Measurements from ENCODE around the gene GPR146.
A peak's percentile ranks its signal among the peaks of the same experiment; 100 is the strongest.

Gene GPR146

DNA sequence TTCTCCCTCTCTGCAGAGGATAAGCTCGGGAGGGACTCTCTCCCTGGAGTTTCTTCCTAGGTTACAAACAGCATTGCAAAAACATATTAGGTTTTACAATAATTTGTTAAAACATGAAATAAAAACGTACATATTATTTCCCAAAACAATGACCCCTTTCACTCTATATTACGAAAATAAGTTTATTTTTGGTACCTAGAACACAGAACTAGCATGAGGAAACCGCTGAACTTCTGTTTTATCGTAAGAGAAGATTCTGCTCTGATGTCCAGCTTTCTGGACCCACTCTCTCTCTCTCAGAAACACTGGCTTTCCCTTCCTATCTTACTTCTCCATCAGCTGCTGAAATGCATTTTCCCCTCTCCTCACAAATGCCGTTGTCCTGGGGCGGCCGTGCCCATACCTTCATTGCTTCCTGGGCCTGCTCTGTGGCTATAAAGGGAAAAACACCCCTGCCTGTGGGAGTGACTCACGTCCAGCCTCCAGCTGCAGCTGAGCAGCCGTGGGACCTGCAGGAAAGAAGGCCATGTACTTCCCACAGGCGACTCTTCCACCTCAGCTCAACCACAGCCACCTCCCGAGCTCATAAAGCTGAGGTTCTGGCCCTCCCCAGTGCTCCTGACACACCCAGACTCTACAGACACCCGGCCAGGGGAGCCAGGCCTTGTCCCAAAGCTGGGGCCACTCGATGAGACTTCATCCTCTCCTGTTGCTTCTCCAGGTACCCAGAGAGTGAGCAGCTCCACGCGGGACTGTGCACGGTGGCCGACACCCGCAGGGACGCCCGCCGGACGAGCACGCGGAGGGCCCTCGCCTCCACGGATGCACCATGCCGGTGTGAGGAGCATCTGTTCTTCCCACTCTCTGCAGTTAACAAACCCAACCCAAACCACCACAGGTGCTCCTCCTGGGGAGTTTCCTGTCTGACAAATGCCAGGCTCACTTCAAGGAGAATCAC is 46.6 kb downstream of the GPR146 start:
- DNase-seq (ENCODE audit: low read depth in 2 of 3, low spot score in 2 of 3): no peak

DNA sequence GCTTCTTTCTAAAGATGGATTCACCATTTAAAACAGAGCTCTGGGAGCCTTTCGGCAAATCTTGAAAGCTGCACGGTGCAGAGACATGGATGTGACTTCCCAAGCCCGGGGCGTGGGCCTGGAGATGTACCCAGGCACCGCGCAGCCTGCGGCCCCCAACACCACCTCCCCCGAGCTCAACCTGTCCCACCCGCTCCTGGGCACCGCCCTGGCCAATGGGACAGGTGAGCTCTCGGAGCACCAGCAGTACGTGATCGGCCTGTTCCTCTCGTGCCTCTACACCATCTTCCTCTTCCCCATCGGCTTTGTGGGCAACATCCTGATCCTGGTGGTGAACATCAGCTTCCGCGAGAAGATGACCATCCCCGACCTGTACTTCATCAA is 47.3 kb downstream of the GPR146 start:
- no peak for DNase-seq (ENCODE audit: low read depth in 2 of 3, low spot score in 2 of 3)

DNA sequence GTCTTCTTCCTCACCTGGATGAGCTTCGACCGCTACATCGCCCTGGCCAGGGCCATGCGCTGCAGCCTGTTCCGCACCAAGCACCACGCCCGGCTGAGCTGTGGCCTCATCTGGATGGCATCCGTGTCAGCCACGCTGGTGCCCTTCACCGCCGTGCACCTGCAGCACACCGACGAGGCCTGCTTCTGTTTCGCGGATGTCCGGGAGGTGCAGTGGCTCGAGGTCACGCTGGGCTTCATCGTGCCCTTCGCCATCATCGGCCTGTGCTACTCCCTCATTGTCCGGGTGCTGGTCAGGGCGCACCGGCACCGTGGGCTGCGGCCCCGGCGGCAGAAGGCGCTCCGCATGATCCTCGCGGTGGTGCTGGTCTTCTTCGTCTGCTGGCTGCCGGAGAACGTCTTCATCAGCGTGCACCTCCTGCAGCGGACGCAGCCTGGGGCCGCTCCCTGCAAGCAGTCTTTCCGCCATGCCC is 47.9 kb downstream of the GPR146 start:
- no peak for DNase-seq (ENCODE audit: low read depth in 2 of 3, low spot score in 2 of 3)

DNA sequence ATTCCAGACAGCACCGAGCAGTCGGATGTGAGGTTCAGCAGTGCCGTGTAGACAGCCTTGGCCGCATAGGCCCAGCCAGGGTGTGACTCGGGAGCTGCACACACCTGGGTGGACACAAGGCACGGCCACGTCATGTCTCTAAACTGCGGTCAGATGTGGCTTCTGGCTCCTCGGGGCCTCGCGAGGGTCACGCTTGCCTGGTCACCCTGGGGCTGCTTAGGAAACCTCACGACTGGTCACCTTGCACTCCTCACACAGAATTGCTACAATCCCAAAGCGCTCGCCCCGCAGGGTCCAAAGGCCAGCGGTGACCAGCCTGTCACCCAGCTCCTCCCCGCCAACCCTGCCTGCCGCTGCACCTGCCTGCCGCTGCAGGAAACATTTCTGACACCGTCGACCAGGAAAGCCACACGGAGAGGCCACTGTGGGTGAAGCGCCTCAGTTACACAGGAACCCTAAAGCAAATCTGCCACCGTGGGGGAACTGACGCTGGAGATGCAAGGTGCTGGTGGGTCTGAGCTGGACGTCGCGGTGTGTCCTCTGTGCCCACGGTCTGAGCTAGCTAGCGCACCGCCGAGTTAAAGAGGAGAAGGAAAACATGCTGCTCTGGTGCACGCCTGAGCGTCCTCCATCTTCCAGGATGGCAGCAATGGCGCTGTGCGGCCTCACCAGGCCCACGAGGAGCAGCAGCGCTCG is 48.6 kb downstream of the GPR146 start:
- no peak for DNase-seq (ENCODE audit: low read depth in 2 of 3, low spot score in 2 of 3)

DNA sequence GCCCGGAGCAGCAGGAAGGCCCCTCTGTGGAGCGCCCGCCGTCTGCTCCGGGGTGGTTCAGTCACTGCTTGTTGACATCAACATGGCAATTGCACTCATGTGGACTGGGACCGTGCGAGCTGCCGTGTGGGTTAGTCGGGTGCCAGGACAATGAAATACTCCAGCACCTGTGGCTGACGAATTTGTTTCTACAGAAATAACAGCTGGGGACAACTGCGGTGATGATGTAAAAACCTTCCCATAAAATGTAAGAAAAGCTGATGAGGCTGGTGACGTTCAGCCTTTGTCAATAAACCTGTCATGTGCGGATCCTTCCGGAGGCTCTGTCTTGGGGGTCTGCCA is 49.1 kb downstream of the GPR146 start:
- no peak for DNase-seq (ENCODE audit: low read depth in 2 of 3, low spot score in 2 of 3)

DNA sequence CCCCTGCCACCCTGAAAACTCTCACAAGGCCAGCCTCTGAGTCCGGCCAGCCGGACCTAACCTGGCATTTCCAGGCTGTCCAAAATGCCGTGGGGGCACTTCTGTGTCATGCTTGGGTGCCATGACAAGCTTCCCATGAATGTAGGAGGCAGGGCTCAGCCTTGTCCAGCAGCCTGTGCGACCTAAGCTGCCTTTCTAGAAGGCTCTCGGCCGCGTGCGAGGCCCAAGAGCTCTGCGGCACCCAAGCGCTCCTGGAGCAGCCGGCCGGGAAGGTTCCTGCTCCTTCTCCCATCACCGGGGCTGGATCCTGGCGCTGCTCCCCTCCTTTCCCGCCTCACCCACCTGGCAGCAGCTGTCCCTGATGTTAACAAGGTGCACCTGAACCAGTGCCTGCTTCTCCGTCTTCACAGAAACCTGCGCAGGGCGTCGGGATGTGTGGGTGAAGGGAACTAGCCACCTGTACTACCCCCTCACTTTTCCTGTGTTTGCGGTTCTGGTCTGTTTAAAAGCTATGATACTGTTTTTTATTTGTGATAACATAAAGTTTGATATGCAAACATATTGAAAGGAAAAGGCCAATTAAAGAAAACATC is 49.7 kb downstream of the GPR146 start:
- DNase-seq (ENCODE audit: low read depth in 2 of 3, low spot score in 2 of 3): no peak

DNA sequence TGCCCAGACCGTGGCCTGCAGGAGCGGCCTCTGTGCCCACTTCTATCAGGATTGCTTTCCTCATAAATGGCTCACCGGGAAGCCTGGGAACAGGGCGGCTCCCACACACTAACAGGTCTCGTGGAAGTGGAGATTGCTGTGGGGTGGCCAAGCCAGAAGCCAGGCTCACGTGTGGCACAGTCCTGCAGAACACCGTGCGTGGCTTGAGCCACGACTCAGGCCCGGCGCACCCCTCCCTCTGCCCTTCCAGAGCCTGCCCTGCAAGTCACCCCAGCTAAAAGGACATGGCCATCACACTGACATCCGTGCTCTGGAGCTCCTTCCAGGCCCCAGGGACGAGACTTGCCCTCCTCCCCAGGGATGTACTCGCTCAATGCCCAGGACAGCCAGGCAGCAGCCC is 50.5 kb downstream of the GPR146 start:
- no peak for DNase-seq (ENCODE audit: low read depth in 2 of 3, low spot score in 2 of 3)

DNA sequence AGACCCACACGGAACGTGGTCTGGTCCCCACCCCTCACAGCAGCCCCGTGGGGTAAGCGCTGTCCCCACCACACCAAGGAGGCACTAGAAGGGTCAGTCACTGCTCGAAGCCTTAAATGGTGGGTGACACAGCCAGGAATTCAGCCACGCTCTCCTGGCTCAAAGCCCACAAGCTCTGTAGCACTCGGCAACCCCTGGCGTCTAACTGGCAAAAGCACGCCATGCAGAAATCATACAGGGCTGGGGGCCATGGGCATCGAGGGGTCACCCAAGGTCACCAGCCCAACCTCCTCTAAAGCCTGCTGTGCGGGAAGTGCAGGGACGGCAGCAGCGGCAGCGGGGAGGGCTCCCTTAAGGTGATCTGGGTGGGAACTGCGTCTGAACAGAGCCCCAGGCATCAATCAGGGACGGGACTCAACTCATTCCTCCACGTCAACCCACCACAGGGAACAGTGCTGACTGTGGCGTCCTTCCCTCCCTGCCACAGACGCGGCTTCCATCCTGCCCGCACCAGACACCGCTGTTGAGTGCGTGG is 51.3 kb downstream of the GPR146 start:
- no peak for DNase-seq (ENCODE audit: low read depth in 2 of 3, low spot score in 2 of 3)

DNA sequence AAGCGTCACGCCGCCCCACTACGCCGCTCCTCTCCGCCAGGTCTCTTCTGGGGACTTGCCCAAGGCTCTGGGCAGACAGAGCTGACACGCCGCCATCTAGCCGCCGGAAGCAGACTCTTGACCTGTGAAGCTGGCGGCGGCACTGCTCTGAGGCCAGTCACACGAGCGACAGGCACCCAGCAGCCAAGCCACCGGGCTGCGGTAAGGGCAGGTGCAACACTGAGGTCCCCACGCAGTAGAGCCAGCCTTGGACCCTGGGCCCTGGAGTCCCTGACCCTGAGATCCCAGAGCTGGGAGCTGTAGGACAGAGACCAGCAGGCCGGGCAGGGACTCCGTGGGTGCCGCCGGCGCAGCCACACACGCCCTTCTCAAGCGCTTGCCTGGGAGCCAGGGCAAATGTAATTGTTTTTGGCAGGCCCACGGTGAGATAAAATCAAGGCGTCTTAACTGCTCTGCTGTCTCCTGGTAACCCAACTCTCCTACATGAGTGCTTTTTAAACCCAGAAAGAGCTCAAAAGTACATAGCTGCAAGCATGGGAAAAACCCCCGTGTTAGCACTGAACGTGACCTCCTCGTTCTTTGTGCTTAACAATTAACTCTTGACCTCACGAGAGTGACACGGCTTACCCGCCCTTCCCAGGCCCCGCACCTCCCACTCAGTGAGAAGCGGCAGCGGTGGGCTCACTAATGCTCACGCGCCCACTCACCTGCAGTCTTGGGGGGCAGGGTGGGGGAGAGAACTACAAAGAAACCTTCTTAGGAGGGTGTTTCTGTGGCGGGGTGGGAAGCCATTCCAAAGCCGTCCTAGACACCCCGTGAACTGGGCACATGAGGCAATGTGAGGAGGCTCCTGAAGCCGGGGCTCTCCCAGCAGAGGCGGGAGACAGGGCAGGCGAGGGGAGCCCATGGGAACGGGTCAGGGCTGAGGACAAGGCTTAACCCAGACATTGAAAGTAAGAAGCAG is 52.1 kb downstream of the GPR146 start:
- DNase-seq (ENCODE audit: low read depth in 2 of 3, low spot score in 2 of 3): no peak

DNA sequence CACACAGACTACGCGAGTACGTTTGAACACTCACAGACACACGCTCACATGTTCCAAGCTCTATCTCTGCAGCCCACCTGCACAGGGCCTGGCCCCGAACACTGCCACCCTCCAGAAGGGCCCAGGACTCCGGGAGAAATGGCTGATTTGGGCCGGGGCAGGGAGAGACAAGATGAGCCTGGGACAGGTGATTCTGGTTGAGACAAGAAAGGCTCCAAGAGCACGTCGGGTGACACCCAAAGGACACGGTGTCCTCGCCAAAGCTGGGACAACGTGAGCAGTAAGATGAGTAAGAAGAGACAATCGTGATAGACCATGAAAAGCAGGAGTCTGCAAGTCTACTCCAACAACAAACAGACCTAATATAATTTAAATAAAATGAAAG is 52.8 kb downstream of the GPR146 start:
- no peak for DNase-seq (ENCODE audit: low read depth in 2 of 3, low spot score in 2 of 3)

DNA sequence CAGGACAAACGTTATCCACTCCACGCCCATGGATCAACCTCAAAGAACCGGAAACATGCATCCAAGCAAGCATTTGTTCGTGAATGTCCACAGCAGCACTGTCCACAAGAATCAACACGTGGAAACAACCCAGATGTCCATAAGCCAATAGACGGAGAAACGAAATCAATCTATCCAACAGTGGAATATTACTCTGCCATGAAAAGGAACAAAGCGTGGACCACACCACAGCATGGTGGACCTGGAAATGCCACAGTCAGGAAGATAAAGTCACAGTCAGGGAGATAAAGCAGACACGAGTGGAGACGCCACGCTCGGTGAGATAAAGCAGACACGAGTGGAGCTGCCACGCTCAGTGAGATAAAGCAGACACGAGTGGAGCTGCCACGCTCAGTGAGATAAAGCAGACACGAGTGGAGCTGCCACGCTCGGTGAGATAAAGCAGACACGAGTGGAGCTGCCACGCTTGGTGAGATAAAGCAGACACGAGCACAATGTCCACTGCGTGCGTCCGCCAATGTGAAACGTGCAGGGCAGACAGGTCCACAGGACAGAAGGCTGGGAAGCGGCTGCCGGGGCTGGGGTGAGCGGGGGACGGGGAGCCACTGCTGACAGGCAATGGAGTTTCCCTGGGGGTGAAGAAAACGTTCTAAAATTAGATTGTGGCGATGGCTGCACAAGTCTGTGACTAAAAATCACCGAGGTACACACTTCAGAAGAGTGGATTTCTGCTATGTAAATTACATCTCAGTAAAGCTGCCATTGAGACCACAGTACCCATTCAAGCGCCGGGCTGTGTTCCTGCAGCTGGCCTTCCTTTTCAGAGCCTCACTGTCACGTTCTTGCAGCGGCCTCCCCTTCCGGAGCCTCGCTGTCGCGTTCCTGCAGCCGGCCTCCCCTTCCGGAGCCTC is 54.2 kb downstream of the GPR146 start:
- no peak for DNase-seq (ENCODE audit: low read depth in 2 of 3, low spot score in 2 of 3)

DNA sequence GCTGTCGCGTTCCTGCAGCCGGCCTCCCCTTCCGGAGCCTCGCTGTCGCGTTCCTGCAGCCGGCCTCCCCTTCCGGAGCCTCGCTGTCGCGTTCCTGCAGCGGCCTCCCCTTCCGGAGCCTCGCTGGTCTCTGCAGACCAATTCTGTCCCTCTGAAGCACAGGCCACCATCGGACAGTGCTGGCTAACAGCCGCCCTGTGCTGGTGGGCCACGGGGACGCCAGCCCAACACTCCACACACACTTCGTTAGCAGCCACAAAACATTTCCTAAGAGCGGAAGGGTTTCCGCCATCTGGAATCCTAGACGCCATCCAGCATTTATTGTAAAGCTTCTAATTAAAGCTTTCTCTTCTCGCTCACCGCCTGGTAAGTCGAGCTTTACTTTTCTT is 54.8 kb downstream of the GPR146 start:
- no peak for DNase-seq (ENCODE audit: low read depth in 2 of 3, low spot score in 2 of 3)

DNA sequence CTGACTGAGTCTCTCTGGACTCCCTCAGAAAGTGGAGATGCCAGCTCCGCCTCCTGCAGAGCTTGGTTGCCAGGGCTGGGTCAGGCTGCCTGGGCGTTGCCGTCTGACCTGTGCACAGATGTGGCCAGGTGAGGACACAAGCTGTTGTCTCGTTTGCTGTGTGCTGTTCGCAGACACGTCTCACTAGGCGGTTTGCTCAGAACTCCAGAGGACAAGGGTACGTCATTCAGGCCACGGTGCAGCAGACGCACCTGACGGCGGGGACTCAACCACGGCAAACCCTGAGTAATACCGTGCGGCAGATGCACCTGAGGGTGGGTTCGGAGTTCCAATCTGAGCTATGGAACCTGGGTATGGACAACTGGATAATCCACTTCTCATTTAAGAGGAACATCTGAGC is 55.3 kb downstream of the GPR146 start:
- DNase-seq (ENCODE audit: low read depth in 2 of 3, low spot score in 2 of 3): no peak

DNA sequence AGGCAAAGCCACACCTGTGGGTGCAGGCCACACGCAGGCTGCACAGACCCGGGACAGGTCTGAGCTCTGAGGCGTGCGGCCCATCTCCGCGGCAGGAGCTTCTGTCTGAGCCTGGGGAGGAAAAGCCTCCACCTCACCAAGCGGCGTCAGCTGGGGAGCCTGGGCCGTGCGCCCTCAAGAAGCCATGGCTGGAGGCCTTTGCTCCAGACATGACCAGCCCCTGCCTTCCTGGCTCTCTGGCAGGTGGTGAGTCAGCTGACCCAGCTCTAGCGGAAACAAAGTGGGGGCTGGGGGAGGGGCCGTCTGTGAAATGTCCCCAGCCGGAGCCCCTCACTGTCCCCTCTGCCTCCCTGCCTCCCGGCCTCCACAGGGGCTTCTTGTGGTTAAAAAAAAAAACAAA is 56.0 kb downstream of the GPR146 start:
- DNase-seq (ENCODE audit: low read depth in 2 of 3, low spot score in 2 of 3): no peak

DNA sequence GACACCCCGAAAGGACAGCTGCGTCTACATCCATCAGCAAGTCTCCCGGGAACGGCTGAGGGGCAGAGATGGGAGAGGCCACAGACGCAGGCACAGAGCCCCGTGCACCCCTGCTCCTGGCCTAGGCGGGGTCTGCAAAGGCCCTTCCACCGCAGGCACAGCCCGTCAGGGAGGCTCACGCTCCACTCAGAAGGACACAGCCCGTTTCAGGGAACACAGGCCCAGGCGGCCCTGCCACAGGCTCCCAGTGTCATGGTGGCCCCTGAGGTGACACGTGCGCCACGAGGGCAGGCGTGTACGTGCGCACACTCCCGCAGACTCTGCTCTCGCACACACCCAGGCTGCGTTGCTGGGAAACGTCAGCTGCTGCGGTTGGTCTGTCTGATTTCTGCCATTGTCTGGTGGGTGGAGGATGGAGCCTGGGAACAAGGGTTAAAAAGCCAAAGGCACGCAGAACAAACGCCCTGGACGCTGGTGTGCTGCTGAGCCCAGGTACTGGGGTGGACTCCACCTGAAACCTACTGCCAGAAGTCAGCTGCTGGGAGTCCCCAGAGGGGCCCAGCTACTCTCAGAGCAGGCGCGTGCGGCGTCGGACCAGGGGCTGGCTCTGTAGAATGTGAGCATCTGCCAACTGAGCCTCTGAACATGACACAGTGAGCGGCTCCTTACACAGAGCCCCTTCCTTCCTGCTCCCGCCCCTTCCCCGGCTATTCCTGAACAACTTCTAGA is 56.7 kb downstream of the GPR146 start:
- DNase-seq (ENCODE audit: low read depth in 2 of 3, low spot score in 2 of 3): no peak

DNA sequence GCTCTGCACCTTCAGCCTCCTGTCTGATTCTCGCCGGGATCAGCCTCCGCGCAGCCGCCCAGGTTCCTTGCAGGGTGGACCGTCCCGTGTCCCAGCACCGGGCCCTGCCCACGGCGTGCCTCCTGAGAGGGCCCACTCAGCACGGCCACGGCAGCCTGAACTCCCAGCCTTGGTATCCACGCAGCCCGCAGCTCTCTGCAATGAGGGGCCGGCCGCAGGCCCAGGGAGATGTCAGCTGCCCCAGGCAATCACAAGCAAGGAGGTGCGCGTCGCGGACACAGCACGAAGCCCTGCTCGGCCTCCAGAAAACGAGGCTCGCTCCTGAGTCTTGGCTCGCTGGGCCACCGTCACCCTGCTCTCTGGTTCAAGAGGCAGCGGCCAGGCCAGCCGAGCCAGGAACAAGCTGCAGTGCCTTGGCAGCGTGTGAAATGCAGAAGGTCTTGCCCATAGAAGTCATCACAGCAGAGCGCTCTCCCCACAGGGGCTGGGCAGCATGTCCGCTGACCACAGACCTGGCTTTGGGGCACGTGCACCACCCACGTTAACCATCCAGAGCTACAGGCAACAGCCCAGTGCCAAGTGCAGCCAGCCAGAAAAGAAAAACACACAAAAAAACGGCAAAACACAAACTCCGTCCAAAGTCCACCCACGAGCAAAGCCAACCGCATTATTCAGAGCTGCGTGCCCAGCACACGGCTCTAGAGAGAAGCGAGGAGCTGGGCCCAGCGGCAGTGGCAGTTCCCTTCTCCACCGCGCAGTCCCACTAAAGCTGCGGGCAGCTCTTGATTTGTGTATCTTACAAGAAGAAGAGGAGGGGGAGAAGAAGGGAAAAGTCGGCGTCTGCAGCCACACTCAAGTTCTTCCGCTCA is 57.5 kb downstream of the GPR146 start:
- no peak for DNase-seq (ENCODE audit: low read depth in 2 of 3, low spot score in 2 of 3)

DNA sequence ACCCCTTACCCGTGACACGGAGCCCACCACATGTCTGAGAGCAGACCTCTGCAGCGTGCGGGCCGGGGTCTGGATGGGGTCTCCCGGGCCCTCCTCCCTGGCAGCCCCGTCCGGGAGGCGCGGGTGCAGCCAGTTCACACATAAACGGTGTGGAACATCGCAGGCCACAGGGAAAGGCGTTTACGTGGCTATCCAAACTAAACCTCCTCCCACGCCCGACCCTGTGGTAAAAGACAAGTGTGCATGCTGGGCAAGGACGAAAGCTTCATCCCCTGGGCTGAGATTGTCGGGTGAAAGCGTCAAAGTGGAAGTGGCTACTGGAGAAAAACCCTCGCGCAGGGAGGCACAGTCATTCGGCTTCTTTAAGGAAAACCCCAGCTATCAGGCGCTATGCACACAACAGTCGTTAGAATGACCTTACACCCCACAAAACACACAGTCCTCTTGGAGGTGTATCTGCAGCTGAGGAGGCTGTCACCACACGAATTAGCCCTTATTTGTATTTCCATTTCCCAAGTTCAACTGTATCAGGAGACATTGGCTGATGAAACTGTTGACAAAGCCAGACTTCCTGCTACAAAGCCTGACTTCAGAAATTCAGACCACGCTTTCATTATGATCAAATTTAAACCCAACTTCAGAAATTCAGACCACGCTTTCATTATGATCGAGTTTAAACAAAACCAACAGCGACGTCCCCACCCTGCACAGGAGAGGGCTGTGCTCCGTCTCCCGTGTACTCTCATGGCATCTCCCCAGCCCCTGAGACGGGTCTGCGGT is 58.9 kb downstream of the GPR146 start:
- peak in 1 of 3 experiments; percentile 8 for DNase-seq (ENCODE audit: low read depth in 2 of 3, low spot score in 2 of 3)

Measured in activated CD8-positive, alpha-beta memory T cell treated with anti-CD3 and anti-CD28 coated beads for 48 hours (primary cell).